GM10248 (cell line): Measurements from ENCODE around the gene ZNF235.
"Not testable (repeated sequence)": the region's sequence is repeated elsewhere in the genome, so short reads cannot be mapped to it uniquely, and the experiment has no call there.

Experiments used
- CTCF ChIA-PET: fragments of 300-600 bp; sonication (Branson Sonifier 250); formaldehyde crosslinking; extraction: SDS; loops from one replicate; lab custom pipeline; 2021; ENCODE audit warnings: antibody characterized with exemption; lab: Yijun Ruan, JAX
- POLR2A ChIA-PET: fragments of 350-650 bp; sonication (Branson Sonifier 250); formaldehyde crosslinking; extraction: SDS; loops from one replicate; lab custom pipeline; 2020; ENCODE audit warnings: antibody characterized with exemption; lab: Yijun Ruan, JAX
- DNase-seq: peaks from one replicate; pipeline ENCODE4 v3.0.0; 2012; ENCODE audit errors: extremely low spot score
- CTCF ChIP-seq: IDR thresholded peaks from 2 replicates; pipeline ENCODE4 v1.5.1; 2012; ENCODE audit warnings: mild to moderate bottlenecking, low read depth; ENCODE audit errors: extremely low read depth, missing control alignments, control extremely low read depth

ZNF235 gene

DNA sequence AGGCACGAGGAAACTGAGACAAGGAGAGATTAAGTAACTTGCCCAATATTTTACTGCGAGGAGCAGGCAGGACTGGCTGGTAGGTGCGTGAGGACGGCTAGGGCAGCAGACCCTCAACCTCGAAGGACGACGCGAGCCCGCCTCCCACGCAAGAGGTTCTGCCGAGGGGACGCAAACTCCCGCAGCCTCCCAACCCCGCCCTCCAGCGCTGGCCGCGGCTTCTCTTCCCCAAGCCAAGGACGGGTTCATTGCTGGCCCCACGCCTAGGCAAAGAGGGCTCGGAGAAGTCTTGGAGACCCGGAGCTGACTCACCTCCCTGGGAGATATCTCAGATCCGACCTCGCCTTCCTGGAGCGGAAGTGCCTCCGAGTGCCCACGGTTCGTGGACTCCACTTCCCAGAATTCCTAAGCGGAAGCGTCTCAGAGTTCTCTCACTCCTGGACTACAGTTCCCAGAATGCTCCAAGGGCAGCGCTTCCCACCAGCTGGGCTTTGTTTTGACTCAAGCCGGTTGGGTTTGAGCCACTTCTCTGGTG lies at the start of gene ZNF235:
TSS of gene ZNF235 (minus strand) at position 367 of the 535 bp plus-strand sequence. CDS start 1,621 bp downstream, outside the sequence.
- no peak for TF ChIP-seq CTCF
- peak; percentile 90 for DNase-seq
- CTCF ChIA-PET = no interaction called here
- POLR2A ChIA-PET = no interaction called here

GRCh38 chr19:44346556-44346955 lies 41.7 kb upstream of the ZNF235 start:
- DNase-seq = no peak
- ChIA-PET POLR2A (no interaction called here), CTCF (no interaction called here)
- no peak for TF ChIP-seq CTCF

- POLR2A ChIA-PET = no interaction called here
- CTCF ChIA-PET = no interaction called here
- no peak for DNase-seq
- no peak for TF ChIP-seq CTCF
Measured at GRCh38 chr19:44345959-44346358, 41.1 kb upstream of the ZNF235 start.

- DNase-seq = peak; percentile 7
- no peak for TF ChIP-seq CTCF
- POLR2A ChIA-PET = no interaction called here
- CTCF ChIA-PET = interaction anchor here (0.8 kb wide), 1 partner anchor 11 kb away, joined by 3 read pairs; no protein-coding TSS in a partner anchor
Measured at GRCh38 chr19:44344255-44344654, 39.4 kb upstream of the ZNF235 start.

GRCh38 chr19:44341794-44342193 lies 37.0 kb upstream of the ZNF235 start:
- POLR2A ChIA-PET = no interaction called here
- no peak for TF ChIP-seq CTCF
- no peak for DNase-seq
- CTCF ChIA-PET = no interaction called here

DNA sequence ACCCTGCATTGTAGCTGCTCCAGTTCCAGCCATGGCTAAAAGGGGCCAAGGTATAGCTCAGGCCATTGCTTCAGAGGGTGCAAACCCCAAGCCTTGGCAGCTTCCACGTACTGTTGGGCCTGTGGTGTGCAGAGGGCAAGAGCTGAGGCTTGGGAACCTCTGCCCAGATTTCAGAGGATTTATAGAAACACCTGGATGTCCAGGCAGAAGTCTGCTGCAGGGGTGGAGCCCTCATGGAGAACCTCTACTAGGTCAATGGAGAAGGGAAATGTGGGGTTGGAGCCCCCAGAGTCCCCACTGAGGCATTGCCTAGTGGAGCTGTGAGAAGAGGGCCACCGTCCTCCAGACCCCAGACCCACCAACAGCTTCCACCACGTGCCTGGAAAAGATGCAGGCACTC lies 29.8 kb upstream of the ZNF235 start:
- POLR2A ChIA-PET, DNase-seq, CTCF ChIA-PET: not testable (repeated sequence)

GRCh38 chr19:44332145-44332544 lies 27.3 kb upstream of the ZNF235 start:
- no peak for DNase-seq
- ChIA-PET CTCF (no interaction called here), POLR2A (no interaction called here)
- TF ChIP-seq CTCF = no peak
